Esophagus squamous epithelium (tissue), 5 donors: ENCODE measurements around the gene TSC1. TPM values are rescaled to one million over a fixed set of nuclear protein-coding genes. Genes with fewer than 3 reads are reported as not detected.
"Not testable (repeated sequence)": the region's sequence is repeated elsewhere in the genome, so short reads cannot be mapped to it uniquely, and the experiment has no call there.

Experiments
- DNase-seq: peaks from one replicate; lab custom pipeline; 2025; lab: John Stamatoyannopoulos, UW
- H3K27ac ChIP-seq, 4 donors: fragments of 200-600 bp; sonication (generic); one replicate each; pipeline ENCODE4 v1.5.1; 2016 to 2019; ENCODE audit warnings: mild to moderate bottlenecking in 1 of 4
- H3K27me3 ChIP-seq, 4 donors: fragments of 200-600 bp; sonication (generic); 1 replicate in 3 of 4; 2 replicates in 1 of 4; pipeline versions ENCODE4 v1.5.1 to v1.6.0; 2017 to 2021; ENCODE audit warnings: antibody characterized with exemption in 1 of 4
- H3K36me3 ChIP-seq, 3 donors: fragments of 200-600 bp; sonication (generic); one replicate each; pipeline ENCODE4 v1.5.1; 2016 to 2019
- H3K4me1 ChIP-seq, 3 donors: fragments of 200-600 bp; sonication (generic); one replicate each; pipeline ENCODE4 v1.5.1; 2017 to 2019
- H3K4me3 ChIP-seq, 4 donors: fragments of 200-600 bp; sonication (generic); 1 replicate in 3 of 4; 2 replicates in 1 of 4; pipeline ENCODE4 v1.5.1; 2016 to 2019; ENCODE audit warnings: mild to moderate bottlenecking in 2 of 4, moderate library complexity in 1 of 4
- H3K9me3 ChIP-seq, 3 donors: fragments of 200-600 bp; sonication (generic); one replicate each; pipeline ENCODE4 v1.5.1; 2016 to 2019
- POLR2A ChIP-seq, 4 donors: fragments of 450-650 bp; IDR thresholded peaks; one replicate each; pipeline ENCODE4 v1.6.1; 2017; ENCODE audit warnings: antibody characterized with exemption in 4 of 4, mild to moderate bottlenecking in 4 of 4, moderate library complexity in 3 of 4
- WGBS, 2 donors: methylation state at CpG; one replicate each; pipeline ENCODE4 v1.1.5; 2018; 5-methylcytosine and 5-hydroxymethylcytosine counted together
- intact Hi-C: fragments of 100-400 bp; cut with DNase I; formaldehyde crosslinking; loops from one replicate; pipeline ENCODE4 v1.15.0; 2022
- total RNA-seq, 4 donors: library from RNA; depleted of rRNA; stranded (reverse); fragments of >200 nt; gene quantifications; one replicate each; pipeline ENCODE4 v1.1.0, GENCODE V29; 2016
- TF ChIP-seq, protein P1 (sequence below), 6 experiments: fragments of 450-650 bp in 4 of 6; fragments of 200-600 bp in 2 of 6; sonication (generic) in 2 of 6; IDR thresholded peaks; one replicate each; pipeline ENCODE4 v1.5.1; 2016 to 2019; ENCODE audit warnings: antibody characterized with exemption in 6 of 6, mild to moderate bottlenecking in 4 of 6, moderate library complexity in 4 of 6
- donor health status: DM: yes; HTN: yes; CAD: no.

Gene TSC1
- total RNA-seq = 10 to 100 TPM; 18.8 to 38.7 (median 25.7) TPM

DNA sequence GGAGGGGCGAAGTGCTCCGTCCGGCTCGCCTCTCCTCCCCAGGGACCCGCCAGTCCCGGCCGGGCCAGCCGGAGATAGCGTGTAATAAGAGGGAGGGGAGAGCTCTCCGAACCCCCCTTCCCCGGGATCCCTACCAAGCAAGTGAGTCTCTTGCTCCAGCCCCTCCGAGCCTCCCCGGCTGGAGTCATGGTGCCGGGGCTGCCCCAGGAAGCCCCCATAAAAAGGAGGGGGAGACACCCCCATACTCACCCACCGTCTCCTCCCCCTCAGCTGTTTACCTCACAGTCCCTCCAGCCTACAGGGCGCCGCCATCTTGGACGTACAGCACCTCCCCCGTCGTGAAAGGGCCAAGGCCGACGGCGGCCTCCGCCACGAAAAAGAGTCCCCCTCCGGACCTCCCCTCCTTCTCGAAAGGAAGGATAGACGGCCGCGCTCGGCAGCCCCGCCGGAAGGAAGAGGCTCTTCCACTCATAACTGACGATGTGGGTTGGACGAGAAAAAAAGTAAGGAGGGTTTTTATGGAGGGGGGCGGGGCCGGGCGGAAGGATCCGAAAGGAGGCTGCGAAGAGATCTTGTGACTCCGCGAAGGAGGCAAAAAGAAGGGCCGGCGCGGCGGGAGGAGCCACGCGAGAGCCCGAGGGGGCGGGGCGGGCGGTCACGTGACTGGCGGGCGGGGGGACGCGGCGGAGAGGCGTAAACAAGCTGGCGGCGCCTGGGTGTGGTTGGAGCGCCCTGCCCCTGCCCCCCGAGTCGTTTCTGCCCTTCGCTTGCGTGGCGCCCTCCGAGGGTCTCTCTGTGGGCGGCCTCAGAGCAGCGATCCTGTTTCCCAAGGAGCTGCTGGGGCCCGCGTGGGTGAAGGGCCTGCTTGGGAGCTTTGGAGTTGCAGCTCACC, at the start of gene TSC1:
Gene TSC1 (minus strand): TSS at position 323 of the 892 bp plus-strand sequence. CDS start 15,744 bp downstream, outside the sequence.
- peak in 2 of 4 donors; percentile 39 to 74 for TF ChIP-seq POLR2A (IDR thresholded peaks at IDR 0.05)
- TF ChIP-seq, protein P1, sequence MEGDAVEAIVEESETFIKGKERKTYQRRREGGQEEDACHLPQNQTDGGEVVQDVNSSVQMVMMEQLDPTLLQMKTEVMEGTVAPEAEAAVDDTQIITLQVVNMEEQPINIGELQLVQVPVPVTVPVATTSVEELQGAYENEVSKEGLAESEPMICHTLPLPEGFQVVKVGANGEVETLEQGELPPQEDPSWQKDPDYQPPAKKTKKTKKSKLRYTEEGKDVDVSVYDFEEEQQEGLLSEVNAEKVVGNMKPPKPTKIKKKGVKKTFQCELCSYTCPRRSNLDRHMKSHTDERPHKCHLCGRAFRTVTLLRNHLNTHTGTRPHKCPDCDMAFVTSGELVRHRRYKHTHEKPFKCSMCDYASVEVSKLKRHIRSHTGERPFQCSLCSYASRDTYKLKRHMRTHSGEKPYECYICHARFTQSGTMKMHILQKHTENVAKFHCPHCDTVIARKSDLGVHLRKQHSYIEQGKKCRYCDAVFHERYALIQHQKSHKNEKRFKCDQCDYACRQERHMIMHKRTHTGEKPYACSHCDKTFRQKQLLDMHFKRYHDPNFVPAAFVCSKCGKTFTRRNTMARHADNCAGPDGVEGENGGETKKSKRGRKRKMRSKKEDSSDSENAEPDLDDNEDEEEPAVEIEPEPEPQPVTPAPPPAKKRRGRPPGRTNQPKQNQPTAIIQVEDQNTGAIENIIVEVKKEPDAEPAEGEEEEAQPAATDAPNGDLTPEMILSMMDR (IDR thresholded peaks at IDR 0.05) = peak in 2 of 6 experiments; percentile 4 to 24
- Histone ChIP-seq H3K27me3 (no peaks in the 10 kb centered on the region), H3K36me3 (no peaks in the 10 kb centered on the region), H3K27ac (peak within 1 kb of the TSS; percentile 91 to 98 (median 97)), H3K4me1 (peaks cover 9 to 42% (median 22%) of the 10 kb centered on the region in 3 donors), H3K4me3 (peak within 1 kb of the TSS; percentile 88 to 99 (median 96)), H3K9me3 (no peaks in the 10 kb centered on the region)
- peak; percentile 90 for DNase-seq
- intact Hi-C loops = no loop called here
- 0% methylated on average over 5 to 12 of the region's 72 CpGs for WGBS, 2 donors

DNA sequence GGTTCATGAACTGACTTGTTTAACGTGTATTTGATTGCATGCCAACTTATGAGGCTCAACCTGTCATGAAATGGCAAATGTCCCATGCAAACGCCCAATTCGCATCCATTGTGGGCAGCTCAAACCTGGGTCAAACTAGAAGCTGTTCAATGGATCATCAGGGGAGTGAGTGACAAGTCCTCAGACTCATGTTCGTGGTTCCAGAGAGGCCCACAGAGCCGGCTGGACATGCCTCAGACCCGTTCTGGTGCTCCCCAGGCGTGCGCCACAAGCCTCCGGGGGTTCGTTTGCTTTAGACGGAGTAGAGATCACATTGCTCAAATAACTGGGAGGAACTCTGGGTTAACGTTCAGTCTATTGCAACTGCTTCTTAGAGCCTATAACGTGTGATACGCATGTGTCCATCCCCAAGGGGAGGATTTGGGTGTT, 49.1 kb upstream of the TSC1 start:
- no peak for DNase-seq
- H3K4me1 ChIP-seq = peaks cover 16 to 45% (median 19%) of the 10 kb centered on the region in 3 donors
- no peaks in the 10 kb centered on the region for H3K36me3 ChIP-seq
- no peaks in the 10 kb centered on the region for H3K9me3 ChIP-seq
- TF ChIP-seq, protein P1 (IDR thresholded peaks at IDR 0.05) = no peak
- TF ChIP-seq POLR2A (IDR thresholded peaks at IDR 0.05) = no peak
- peak overlapping the region; percentile 78 to 93 (median 90) for H3K27ac ChIP-seq
- 31 to 53% methylated on average over 5 to 14 of the region's 14 CpGs for whole genome bisulfite sequencing, 2 donors
- H3K4me3 ChIP-seq = no peak overlapping the region
- intact Hi-C loops = no loop called here
- peaks cover 0 to 66% (median 0%) of the 10 kb centered on the region in 4 donors for H3K27me3 ChIP-seq

- peaks cover 0 to 64% (median 0%) of the 10 kb centered on the region in 4 donors for H3K27me3 ChIP-seq
These were observed 47.2 kb upstream of the TSC1 start for GRCh38 chr9:132991351-132992300.

DNA sequence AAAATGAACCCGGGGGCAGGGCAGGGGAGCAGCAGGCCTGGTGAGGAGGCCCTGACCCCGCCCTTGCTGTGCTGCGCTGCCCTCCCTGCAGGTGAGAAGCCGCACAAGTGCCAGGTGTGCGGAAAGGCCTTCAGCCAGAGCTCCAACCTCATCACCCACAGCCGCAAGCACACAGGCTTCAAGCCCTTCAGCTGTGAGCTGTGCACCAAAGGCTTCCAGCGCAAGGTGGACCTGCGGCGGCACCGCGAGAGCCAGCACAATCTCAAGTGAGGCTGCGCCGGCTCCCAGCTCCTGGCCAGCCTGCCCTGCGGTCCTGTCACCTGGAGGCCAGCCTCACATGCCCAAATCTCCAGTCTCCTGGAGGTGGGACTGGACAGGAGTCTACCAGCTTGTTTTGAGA, 46.4 kb upstream of the TSC1 start:
- no peak for DNase-seq
- no peaks in the 10 kb centered on the region for H3K9me3 ChIP-seq
- intact Hi-C loops = no loop called here
- H3K4me1 ChIP-seq = peaks cover 16 to 45% (median 19%) of the 10 kb centered on the region in 3 donors
- peaks cover 0 to 64% (median 0%) of the 10 kb centered on the region in 4 donors for H3K27me3 ChIP-seq
- no peak overlapping the region for H3K27ac ChIP-seq
- 92 to 93% methylated on average over 3 to 6 of the region's 14 CpGs for WGBS, 2 donors
- no peak overlapping the region for H3K4me3 ChIP-seq
- TF ChIP-seq POLR2A (IDR thresholded peaks at IDR 0.05) = no peak
- TF ChIP-seq, protein P1 (IDR thresholded peaks at IDR 0.05) = no peak
- no peaks in the 10 kb centered on the region for H3K36me3 ChIP-seq

More at GRCh38 chr9:132991351-132992300, 47.2 kb upstream of the TSC1 start:
- DNase-seq = no peak
- TF ChIP-seq, protein P1 (IDR thresholded peaks at IDR 0.05) = no peak
- no peak for TF ChIP-seq POLR2A (IDR thresholded peaks at IDR 0.05)
- Histone ChIP-seq H3K27ac (no peak overlapping the region), H3K4me1 (peaks cover 16 to 48% (median 19%) of the 10 kb centered on the region in 3 donors), H3K36me3 (no peaks in the 10 kb centered on the region), H3K9me3 (no peaks in the 10 kb centered on the region), H3K4me3 (no peak overlapping the region)
- intact Hi-C loops = no loop called here
- 43 to 67% methylated on average over 10 to 14 of the region's 16 CpGs for WGBS, 2 donors

- intact Hi-C loops, H3K9me3 ChIP-seq, H3K4me3 ChIP-seq, DNase-seq, H3K27ac ChIP-seq, H3K36me3 ChIP-seq: not testable (repeated sequence)
- Histone ChIP-seq H3K4me1 (peaks cover 12 to 38% (median 18%) of the 10 kb centered on the region in 3 donors), H3K27me3 (peaks cover 0 to 67% (median 0%) of the 10 kb centered on the region in 4 donors)
- 75 to 76% methylated on average over 3 of the region's 4 CpGs for whole genome bisulfite sequencing, 2 donors
These were observed 45.7 kb upstream of the TSC1 start for GRCh38 chr9:132989998-132990557.
